WTC11 (cell line): ENCODE measurements around the gene ZNF8.

ENCODE experiments used
- RELA ChIP-seq: sonication (generic); formaldehyde crosslinking; IDR thresholded peaks from 2 replicates; pipeline ENCODE4 v1.8.1; 2022; ENCODE audit warnings: missing genetic modification reagents, mild to moderate bottlenecking, borderline replicate concordance
- TF ChIP-seq, protein P1 (sequence below): fragments of 250-450 bp; sonication (Bioruptor Pico); IDR thresholded peaks from 2 replicates; pipeline ENCODE4 v1.8.0; 2021; ENCODE audit warnings: mild to moderate bottlenecking

DNA sequence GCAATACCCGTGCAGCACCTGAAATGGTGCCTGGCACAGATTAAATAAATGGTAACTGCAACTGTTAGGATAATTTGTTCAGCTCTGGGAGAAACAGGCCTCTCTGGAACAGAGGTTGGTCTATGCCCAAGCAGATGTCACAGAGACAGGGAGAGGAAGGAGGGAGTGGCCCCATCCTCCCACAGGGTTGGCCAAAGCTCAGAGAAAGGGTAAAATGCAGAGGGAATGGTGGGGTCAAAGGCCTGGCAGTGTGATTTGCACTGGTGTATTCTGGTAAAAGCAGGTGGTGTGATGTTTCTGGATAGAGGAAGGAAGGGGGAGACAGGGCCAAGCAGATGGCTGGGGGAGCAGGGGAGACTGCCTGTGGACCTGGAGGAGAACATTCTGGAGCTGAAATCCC, 57.5 kb downstream of the ZNF8 start:
- TF ChIP-seq, protein P1, sequence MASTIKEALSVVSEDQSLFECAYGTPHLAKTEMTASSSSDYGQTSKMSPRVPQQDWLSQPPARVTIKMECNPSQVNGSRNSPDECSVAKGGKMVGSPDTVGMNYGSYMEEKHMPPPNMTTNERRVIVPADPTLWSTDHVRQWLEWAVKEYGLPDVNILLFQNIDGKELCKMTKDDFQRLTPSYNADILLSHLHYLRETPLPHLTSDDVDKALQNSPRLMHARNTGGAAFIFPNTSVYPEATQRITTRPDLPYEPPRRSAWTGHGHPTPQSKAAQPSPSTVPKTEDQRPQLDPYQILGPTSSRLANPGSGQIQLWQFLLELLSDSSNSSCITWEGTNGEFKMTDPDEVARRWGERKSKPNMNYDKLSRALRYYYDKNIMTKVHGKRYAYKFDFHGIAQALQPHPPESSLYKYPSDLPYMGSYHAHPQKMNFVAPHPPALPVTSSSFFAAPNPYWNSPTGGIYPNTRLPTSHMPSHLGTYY: no peak
- no peak for TF ChIP-seq RELA (CRISPR knock-in tag)
